WTC11 (cell line): ENCODE measurements around the gene NES. TPM values are rescaled to one million over a fixed set of nuclear protein-coding genes. Genes with fewer than 3 reads are reported as not detected.
"Not testable (repeated sequence)": the region's sequence is repeated elsewhere in the genome, so short reads cannot be mapped to it uniquely, and the experiment has no call there.

Source experiments
- ATAC-seq: fragments of 200-7000 bp; cut with Tn5 transposase; 2 replicates; pipeline ENCODE4 v1.10.0; 2021; ENCODE audit warnings: mild to moderate bottlenecking, moderate library complexity
- CTCF ChIA-PET: fragments of 300-600 bp; sonication (Branson Sonifier 250); formaldehyde crosslinking; loops from one replicate; lab custom pipeline; 2021; ENCODE audit warnings: antibody characterized with exemption; lab: Charles Lee
- POLR2A ChIA-PET: fragments of 350-600 bp; sonication (Branson Sonifier 250); formaldehyde crosslinking; loops from one replicate; lab custom pipeline; 2021; ENCODE audit warnings: antibody characterized with exemption; lab: Charles Lee
- DNase-seq: peaks from one replicate; pipeline ENCODE4 v3.0.0; 2021; ENCODE audit warnings: low spot score
- H3K27ac Mint-ChIP-seq: 2 replicates; pipeline ENCODE4 v1.8.0; 2021; ENCODE audit warnings: mixed read lengths
- H3K27me3 Mint-ChIP-seq: 2 replicates; pipeline ENCODE4 v1.8.0; 2021; ENCODE audit warnings: low read depth, mild to moderate bottlenecking, moderate library complexity, mixed read lengths
- H3K36me3 Mint-ChIP-seq: 2 replicates; pipeline ENCODE4 v1.8.0; 2021; ENCODE audit warnings: mixed read lengths
- H3K4me1 Mint-ChIP-seq: 2 replicates; pipeline ENCODE4 v1.8.0; 2022; ENCODE audit warnings: mixed read lengths
- H3K4me3 Mint-ChIP-seq: 2 replicates; pipeline ENCODE4 v1.8.0; 2021; ENCODE audit warnings: mild to moderate bottlenecking, moderate library complexity, mixed read lengths
- H3K9me3 Mint-ChIP-seq: 2 replicates; pipeline ENCODE4 v1.8.0; 2021; ENCODE audit warnings: mixed read lengths
- CBFB ChIP-seq: sonication (generic); formaldehyde crosslinking; IDR thresholded peaks from 2 replicates; pipeline ENCODE4 v1.8.1; 2022; ENCODE audit warnings: mild to moderate bottlenecking, low read depth, missing genetic modification reagents
- E2F4 ChIP-seq: sonication (generic); formaldehyde crosslinking; IDR thresholded peaks from 2 replicates; pipeline ENCODE4 v1.8.1; 2022; ENCODE audit warnings: low read depth, mild to moderate bottlenecking, moderate library complexity, missing genetic modification reagents, borderline replicate concordance
- E2F5 ChIP-seq: sonication (generic); formaldehyde crosslinking; IDR thresholded peaks from 2 replicates; pipeline ENCODE4 v1.8.1; 2022; ENCODE audit warnings: mild to moderate bottlenecking, moderate library complexity, missing genetic modification reagents
- FOXP1 ChIP-seq: sonication (generic); formaldehyde crosslinking; IDR thresholded peaks from 2 replicates; pipeline ENCODE4 v1.8.0; 2022; ENCODE audit warnings: missing genetic modification reagents, mild to moderate bottlenecking, moderate library complexity, borderline replicate concordance
- GRHL2 ChIP-seq: fragments of 250-450 bp; sonication (Bioruptor Pico); IDR thresholded peaks from 2 replicates; pipeline ENCODE4 v1.8.0; 2022; ENCODE audit warnings: mild to moderate bottlenecking, moderate library complexity; ENCODE audit not compliant: insufficient replicate concordance, severe bottlenecking
- KAT7 ChIP-seq: sonication (generic); formaldehyde crosslinking; IDR thresholded peaks from 2 replicates; pipeline ENCODE4 v1.8.1; 2023; ENCODE audit warnings: missing genetic modification reagents, mild to moderate bottlenecking, borderline replicate concordance
- MAX ChIP-seq: sonication (generic); formaldehyde crosslinking; IDR thresholded peaks from 2 replicates; pipeline ENCODE4 v1.8.0; 2022; ENCODE audit warnings: mild to moderate bottlenecking, missing genetic modification reagents
- NFATC4 ChIP-seq: fragments of 250-450 bp; sonication (Bioruptor Pico); IDR thresholded peaks from 2 replicates; pipeline ENCODE4 v1.9.0; 2021; ENCODE audit warnings: mild to moderate bottlenecking
- NFYB ChIP-seq: sonication (generic); formaldehyde crosslinking; conservative IDR thresholded peaks from 2 replicates; pipeline ENCODE4 v1.8.0; 2022; ENCODE audit warnings: low read depth, missing genetic modification reagents
- PRDM15 ChIP-seq: sonication (generic); formaldehyde crosslinking; IDR thresholded peaks from 2 replicates; pipeline ENCODE4 v1.8.0; 2022; ENCODE audit warnings: missing genetic modification reagents
- RORB ChIP-seq: fragments of 250-450 bp; sonication (Bioruptor Pico); IDR thresholded peaks from 2 replicates; pipeline ENCODE4 v1.9.0; 2021; ENCODE audit warnings: mild to moderate bottlenecking
- ZNF263 ChIP-seq: sonication (generic); formaldehyde crosslinking; IDR thresholded peaks from 2 replicates; pipeline ENCODE4 v1.8.1; 2022; ENCODE audit warnings: low read depth, mild to moderate bottlenecking, moderate library complexity, missing genetic modification reagents
- ZNF396 ChIP-seq: fragments of 250-450 bp; sonication (Bioruptor Pico); IDR thresholded peaks from 2 replicates; pipeline ENCODE4 v1.8.0; 2021; ENCODE audit warnings: mild to moderate bottlenecking, moderate library complexity, borderline replicate concordance
- total RNA-seq: library from RNA; stranded (reverse); gene quantifications from 3 replicates; pipeline ENCODE4 v1.2.3, GENCODE V29; 2021
- TF ChIP-seq, protein P1 (sequence below): sonication (generic); formaldehyde crosslinking; IDR thresholded peaks from 2 replicates; pipeline ENCODE4 v1.8.1; 2023; ENCODE audit warnings: mild to moderate bottlenecking, missing genetic modification reagents
- TF ChIP-seq, protein P2 (sequence below): sonication (generic); formaldehyde crosslinking; IDR thresholded peaks from 2 replicates; pipeline ENCODE4 v1.8.0; 2023; ENCODE audit warnings: missing genetic modification reagents
- TF ChIP-seq, protein P3 (sequence below): fragments of 250-450 bp; sonication (Bioruptor Pico); IDR thresholded peaks from 2 replicates; pipeline ENCODE4 v2.1.2; 2022; ENCODE audit warnings: mild to moderate bottlenecking, moderate library complexity

Gene NES
- total RNA-seq, 1 experiment from 2014 or later = 127 TPM

DNA sequence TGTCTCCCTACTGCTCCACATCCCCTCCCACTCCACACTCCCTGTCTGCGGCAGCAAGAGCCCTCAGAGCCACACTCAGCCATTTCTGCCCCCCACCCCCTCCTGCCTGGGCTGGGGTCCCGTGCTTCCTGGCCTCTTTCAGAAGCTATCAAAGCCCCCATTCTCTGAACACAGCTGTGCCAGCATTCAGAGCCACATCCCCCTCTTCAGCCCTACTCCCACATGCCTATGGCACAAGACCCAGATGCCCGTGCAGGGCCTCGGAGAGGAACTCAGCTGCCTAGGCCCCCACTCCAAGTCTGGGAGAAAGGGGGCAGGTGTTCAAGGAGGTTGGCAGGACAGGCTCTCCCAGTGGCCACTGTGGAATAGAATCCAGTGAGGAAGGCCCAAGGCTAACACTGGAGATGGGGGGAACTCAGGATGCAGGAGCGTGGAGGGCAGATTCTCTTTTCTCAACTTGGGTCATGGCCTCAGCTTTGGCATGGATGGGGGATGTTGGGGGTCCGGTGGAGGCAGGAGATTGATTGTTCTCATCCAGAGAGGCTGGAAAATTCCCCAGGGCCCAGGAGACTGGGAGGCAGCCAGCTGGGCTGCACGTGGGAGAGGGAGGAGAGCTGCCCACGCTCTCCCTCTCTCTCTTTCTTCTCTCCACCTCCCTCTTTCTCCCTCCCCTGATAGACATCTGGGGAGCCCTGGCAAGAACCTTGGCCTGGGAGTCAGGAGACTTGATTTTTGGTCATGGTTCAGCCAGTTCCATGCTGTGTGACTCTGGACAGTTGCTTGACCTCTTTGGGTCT is 38.8 kb downstream of the NES start:
- ChIA-PET POLR2A (interaction anchor here (1.1 kb wide), 1 partner anchor 11 kb away, joined by 3 read pairs; no protein-coding TSS in a partner anchor), CTCF (interaction anchor here (0.9 to 12.1 kb wide), 5 partner anchors 13 to 51 kb away, joined by 3 to 180 read pairs (median 3); partner anchors contain the start of gene HAPLN2)
- H3K4me1 Mint-ChIP-seq = peaks cover 24% of the 10 kb centered on the region
- TF ChIP-seq KAT7 (CRISPR knock-in tag) (no peak), GRHL2 (CRISPR knock-in tag) (no peak), NFATC4 (no peak), CBFB (CRISPR knock-in tag) (no peak), MAX (CRISPR knock-in tag) (no peak), FOXP1 (CRISPR knock-in tag) (no peak)
- no peaks in the 10 kb centered on the region for H3K9me3 Mint-ChIP-seq
- no peaks in the 10 kb centered on the region for H3K36me3 Mint-ChIP-seq
- H3K27me3 Mint-ChIP-seq = peaks cover 73% of the 10 kb centered on the region
- ATAC-seq = no peak
- no peak for DNase-seq
- H3K4me3 Mint-ChIP-seq = no peak overlapping the region
- H3K27ac Mint-ChIP-seq = no peak overlapping the region

DNA sequence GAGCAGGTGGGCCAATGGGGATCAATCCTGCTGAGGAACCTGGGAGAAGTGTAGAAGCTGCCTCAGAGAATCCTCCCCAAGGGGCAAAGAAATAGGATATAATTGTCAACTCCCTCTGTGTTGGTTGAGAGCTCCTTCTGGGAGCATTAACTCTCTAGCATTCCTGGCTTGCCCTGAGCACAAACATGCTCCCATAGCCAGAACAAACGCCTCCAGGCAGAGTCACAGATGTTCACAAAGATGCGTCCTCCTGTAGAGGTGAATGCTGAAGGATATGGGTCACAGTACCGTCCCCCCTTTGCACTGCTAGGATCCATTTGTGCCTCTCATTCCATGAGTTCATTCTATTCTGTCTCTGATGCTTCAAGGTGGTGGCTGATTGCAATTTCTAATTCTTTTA is 44.9 kb downstream of the NES start:
- CTCF ChIA-PET = interaction anchor here (1.2 to 3.9 kb wide), 5 partner anchors 9 to 94 kb away, joined by 3 to 44 read pairs (median 5); partner anchors contain the start of genes BCAN and NES

GRCh38 chr1:156631152-156631551 is 46.1 kb downstream of the NES start:
- H3K36me3 Mint-ChIP-seq, ATAC-seq: not testable (repeated sequence)

More for the DNA sequence above, 44.9 kb downstream of the NES start:
- H3K27me3 Mint-ChIP-seq = peaks cover 43% of the 10 kb centered on the region
- H3K4me3 Mint-ChIP-seq = no peak overlapping the region
- no peaks in the 10 kb centered on the region for H3K36me3 Mint-ChIP-seq
- DNase-seq (no peak), ATAC-seq (no peak)
- TF ChIP-seq ZNF396 (CRISPR knock-in tag) (no peak), E2F4 (no peak)
- TF ChIP-seq, protein P1, sequence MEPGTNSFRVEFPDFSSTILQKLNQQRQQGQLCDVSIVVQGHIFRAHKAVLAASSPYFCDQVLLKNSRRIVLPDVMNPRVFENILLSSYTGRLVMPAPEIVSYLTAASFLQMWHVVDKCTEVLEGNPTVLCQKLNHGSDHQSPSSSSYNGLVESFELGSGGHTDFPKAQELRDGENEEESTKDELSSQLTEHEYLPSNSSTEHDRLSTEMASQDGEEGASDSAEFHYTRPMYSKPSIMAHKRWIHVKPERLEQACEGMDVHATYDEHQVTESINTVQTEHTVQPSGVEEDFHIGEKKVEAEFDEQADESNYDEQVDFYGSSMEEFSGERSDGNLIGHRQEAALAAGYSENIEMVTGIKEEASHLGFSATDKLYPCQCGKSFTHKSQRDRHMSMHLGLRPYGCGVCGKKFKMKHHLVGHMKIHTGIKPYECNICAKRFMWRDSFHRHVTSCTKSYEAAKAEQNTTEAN (CRISPR knock-in tag) = no peak
- no peaks in the 10 kb centered on the region for H3K9me3 Mint-ChIP-seq
- peaks cover 8% of the 10 kb centered on the region for H3K4me1 Mint-ChIP-seq
- POLR2A ChIA-PET = no interaction called here
- H3K27ac Mint-ChIP-seq = no peak overlapping the region

GRCh38 chr1:156629823-156630449 is 47.3 kb downstream of the NES start:
- H3K9me3 Mint-ChIP-seq = no peaks in the 10 kb centered on the region
- H3K4me3 Mint-ChIP-seq = no peak overlapping the region
- H3K36me3 Mint-ChIP-seq = no peaks in the 10 kb centered on the region
- ChIA-PET POLR2A (no interaction called here), CTCF (interaction anchor here (1.0 to 13.2 kb wide), 7 partner anchors 10 to 59 kb away, joined by 5 to 365 read pairs (median 9); partner anchors contain the start of genes BCAN, HAPLN2 and NES)
- peaks cover 9% of the 10 kb centered on the region for H3K4me1 Mint-ChIP-seq
- no peak overlapping the region for H3K27ac Mint-ChIP-seq
- peaks cover 54% of the 10 kb centered on the region for H3K27me3 Mint-ChIP-seq
- no peak for ATAC-seq
- DNase-seq = no peak
- TF ChIP-seq, protein P2, sequence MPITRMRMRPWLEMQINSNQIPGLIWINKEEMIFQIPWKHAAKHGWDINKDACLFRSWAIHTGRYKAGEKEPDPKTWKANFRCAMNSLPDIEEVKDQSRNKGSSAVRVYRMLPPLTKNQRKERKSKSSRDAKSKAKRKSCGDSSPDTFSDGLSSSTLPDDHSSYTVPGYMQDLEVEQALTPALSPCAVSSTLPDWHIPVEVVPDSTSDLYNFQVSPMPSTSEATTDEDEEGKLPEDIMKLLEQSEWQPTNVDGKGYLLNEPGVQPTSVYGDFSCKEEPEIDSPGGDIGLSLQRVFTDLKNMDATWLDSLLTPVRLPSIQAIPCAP (CRISPR knock-in tag) = no peak
- TF ChIP-seq, protein P3, sequence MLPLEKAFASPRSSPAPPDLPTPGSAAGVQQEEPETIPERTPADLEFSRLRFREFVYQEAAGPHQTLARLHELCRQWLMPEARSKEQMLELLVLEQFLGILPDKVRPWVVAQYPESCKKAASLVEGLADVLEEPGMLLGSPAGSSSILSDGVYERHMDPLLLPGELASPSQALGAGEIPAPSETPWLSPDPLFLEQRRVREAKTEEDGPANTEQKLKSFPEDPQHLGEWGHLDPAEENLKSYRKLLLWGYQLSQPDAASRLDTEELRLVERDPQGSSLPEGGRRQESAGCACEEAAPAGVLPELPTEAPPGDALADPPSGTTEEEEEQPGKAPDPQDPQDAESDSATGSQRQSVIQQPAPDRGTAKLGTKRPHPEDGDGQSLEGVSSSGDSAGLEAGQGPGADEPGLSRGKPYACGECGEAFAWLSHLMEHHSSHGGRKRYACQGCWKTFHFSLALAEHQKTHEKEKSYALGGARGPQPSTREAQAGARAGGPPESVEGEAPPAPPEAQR (CRISPR knock-in tag) = no peak
- TF ChIP-seq PRDM15 (CRISPR knock-in tag) (no peak), ZNF263 (CRISPR knock-in tag) (no peak), RORB (CRISPR knock-in tag) (no peak), E2F5 (CRISPR knock-in tag) (no peak), NFYB (CRISPR knock-in tag) (no peak)

More at GRCh38 chr1:156631152-156631551, 46.1 kb downstream of the NES start:
- H3K9me3 Mint-ChIP-seq, H3K4me3 Mint-ChIP-seq, DNase-seq, H3K27ac Mint-ChIP-seq, POLR2A ChIA-PET, H3K4me1 Mint-ChIP-seq: not testable (repeated sequence)
- CTCF ChIA-PET = interaction anchor here (0.6 to 13.2 kb wide), 18 partner anchors 8 to 282 kb away, joined by 3 to 365 read pairs (median 4); partner anchors contain the start of genes BCAN, HAPLN2, HDGF and NES
- H3K27me3 Mint-ChIP-seq = peaks cover 47% of the 10 kb centered on the region
